Kidney glomerular epithelial cell (primary cell): ENCODE data around the gene ALK.

Experiments
- DNase-seq: peaks from one replicate; lab custom pipeline; 2025; lab: John Stamatoyannopoulos, UW

Gene ALK

DNA sequence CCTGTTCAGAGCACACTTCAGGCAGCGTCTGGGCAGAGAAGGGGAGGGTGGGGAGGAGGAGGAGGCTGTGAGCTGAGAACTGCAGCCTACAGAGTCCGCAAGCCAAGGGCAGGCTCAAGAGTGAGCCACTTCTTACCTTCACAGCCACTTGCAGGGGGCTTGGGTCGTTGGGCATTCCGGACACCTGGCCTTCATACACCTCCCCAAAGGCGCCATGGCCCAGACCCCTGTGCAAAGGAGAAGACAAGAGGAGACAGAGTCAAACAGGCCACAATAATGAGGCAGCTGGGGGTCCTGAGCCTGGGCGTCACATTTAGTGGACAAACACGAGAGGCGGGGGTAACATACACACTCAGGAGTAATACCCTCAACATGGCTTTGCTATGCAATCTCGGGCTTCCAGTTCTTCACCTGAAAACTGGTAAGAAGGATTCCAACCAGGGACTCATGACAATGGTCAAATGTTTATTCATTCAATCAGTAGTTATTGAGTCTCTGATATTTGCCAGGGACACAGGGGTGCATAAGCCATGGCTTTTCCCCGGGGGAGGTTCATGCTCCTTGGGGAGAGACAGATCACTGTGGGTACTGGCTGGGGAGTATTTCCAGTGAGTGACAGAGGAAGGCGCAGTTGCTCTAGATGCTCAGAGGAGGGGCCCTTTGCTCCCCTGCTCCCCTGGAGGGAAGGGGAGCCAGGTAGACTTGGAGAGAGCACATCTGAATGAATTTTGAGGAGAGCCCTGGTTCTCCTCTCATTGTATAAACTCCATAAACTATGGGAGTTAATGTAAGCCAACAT is 698.8 kb downstream of the ALK start:
- no peak for DNase-seq

DNA sequence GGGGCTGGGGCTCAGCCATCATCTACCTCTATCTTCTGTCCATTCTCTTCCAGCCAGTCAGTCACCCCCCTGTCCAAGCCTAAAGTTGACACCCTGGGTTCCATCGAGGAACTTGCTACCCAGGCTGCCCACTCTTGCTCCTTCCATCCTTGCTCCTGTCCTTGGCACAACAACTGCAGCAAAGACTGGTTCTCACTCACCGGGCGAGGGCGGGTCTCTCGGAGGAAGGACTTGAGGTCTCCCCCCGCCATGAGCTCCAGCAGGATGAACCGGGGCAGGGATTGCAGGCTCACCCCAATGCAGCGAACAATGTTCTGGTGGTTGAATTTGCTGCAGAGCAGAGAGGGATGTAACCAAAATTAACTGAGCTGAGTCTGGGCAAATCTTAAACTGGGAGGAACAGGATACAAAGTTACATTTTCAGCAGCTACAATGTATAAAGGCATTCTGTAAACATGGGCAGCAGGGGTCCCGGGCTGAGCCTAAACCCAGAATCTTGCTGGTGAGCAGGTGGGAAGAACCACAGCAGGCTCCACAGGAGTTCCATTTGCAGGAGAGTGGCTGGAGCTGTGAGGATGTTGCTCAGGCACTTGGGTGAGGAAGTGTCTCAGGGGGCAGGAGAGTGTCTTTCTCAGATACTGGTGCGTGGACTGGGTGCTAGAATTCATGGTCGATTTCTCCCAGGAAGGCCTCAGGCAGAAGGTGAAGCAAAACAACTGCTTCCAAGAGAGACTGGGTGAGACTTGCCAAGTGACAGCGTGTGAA is 700.7 kb downstream of the ALK start:
- no peak for DNase-seq

DNA sequence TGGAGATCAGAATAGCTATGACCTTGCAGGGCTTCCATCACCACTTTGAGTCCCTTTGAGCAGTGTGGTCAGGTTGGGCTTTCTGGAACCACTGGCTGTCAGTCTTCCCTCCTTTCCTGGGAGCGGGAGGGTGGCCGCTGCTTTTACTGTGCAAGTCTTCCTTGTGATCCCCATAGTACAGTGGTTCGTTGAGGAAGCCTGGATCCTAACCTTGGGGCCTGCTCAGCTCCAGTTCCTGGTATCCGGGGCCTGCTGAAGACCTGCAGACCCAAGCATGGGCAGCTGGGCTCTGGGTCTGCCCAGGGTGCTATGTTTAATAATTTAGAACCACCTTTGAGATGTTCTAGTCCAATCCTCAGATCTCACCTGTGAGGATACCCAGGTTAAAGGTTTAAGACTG is 702.0 kb downstream of the ALK start:
- DNase-seq = no peak

DNA sequence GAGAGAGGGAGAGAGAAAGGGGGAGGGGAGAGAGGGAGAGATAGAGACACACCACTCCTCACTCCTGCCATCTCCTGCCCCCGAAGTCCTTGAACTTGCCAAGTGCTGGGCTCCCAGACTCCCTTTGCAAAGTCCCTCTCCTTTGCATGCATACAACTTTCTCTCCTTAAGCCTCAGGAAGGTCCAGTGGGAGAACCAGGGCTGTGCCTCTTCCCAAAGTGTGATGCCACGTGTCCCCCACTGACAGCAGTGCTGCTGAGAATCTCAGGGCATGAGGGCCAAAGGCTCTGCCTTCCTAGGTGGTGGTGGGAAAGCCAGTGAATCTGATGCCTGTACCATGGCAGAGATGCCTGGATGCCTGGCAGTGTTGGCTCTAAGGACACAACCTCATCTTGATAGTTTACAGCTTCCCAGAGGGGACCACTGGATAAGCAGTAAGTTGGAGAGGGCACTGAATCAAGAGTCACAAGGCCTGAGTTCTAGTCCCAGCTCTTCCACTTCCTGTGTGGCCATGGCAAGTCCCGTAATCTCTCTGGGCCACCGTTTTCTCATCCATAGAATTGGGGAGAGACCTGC is 702.7 kb downstream of the ALK start:
- no peak for DNase-seq

DNA sequence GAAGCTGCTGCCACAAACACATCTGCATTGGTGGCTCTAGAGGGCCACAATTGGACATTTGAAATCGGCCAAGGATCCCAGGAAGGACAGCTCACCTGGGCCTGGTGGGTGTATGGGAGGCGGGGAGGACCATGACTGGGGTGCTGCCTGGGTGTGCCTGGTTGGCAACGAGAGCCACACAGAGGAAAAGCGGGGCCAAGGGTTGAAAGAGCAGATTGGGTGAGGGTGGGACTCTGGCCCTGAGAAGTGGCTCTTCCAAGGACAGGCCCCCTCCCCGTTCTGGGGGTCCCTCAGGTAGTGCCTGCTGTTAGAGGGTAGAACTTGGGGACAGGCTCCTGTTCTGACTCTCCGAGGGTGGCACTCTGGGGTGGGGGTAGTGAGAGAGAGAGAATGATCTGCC is 703.3 kb downstream of the ALK start:
- no peak for DNase-seq

DNA sequence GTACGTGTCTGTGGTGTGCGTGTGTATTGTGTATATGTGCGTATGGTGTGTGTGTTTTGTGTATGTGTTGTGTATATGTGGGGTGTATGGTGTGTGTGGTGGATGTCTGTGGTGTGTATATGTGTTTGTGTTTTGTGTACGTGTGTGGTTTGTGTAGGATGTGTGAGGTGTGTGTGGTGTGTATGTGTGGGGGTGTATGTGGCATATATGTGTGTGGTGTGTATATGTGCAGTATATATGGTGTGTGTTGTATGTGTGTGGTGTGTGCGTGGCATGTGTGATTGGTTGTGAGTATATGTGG is 704.8 kb downstream of the ALK start:
- no peak for DNase-seq

DNA sequence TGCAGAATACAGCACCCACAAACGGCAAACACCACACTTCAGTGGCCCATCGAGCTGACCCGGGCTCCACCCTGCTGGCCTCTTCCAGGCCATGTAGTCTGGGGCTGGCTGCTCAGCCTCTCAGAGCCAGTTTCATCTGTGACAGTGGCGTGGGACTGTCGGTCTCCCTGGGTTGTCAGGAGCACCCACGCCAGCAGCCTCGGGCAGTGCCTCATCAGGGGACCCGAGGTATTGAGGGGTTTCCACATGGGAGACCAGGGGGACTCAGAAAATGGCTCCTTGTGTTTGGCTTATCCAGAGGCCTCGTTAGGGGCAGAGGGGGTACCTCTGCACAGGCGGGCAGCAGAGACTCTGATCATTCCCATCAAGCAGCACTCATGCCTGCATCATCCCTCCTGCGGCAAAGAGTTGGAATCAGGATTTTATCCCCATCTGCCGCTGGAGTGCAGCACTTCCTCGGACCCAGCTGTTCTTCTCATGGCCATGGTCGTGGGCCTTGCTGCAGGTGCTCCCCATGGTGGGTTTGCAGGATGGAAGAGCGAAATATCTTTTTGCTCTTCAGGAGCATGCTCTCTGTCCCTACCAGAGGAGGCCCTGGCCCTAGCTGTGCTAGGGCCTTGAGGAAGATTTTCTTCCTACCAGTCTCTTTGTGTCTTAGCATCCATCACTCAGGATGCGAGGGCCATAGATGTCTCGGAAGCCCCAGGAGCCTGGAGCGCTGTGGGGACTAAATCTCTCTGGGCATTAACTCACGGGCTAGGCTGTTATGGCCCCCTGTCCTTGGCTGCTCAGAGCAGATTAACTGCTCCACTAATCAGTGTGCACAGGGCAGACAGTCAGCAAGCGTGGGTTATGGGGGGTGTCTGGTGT is 705.4 kb downstream of the ALK start:
- DNase-seq = no peak

DNA sequence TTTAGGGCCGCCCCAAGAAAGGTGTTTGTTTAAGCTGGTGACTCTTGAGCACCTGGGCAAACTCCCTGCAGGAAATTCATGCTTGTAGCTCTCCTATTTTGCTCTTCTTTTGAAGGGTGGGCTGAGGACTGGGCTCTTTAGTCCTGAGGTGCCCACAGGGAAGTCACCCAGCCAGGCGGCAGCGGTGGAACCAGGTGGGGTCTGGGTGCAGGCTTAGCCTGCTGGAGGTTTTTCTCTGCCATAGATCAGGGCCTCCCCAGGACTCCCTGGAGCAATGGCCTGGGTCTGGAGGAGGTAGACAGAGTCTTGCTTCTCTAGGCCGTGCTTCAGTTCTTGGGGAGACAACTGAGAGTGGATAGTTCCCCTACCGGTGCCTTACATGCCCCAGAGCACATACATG is 706.3 kb downstream of the ALK start:
- no peak for DNase-seq

DNA sequence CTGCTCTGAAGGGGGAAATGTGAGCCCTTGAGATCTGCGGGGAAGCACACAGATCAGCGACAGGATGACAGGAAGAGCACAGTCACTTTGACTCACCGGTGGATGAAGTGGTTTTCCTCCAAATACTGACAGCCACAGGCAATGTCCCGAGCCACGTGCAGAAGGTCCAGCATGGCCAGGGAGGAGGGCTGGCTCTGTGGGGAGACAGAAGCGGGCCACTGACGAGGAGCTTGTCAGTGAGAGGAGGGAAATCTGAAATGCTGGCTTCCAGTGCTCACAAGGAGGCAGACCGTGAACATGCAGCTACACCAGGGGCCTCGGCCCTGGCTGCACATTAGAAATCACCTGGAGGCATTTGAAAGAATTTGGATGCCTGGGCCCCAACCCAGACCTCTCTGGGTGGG is 707.5 kb downstream of the ALK start:
- no peak for DNase-seq

DNA sequence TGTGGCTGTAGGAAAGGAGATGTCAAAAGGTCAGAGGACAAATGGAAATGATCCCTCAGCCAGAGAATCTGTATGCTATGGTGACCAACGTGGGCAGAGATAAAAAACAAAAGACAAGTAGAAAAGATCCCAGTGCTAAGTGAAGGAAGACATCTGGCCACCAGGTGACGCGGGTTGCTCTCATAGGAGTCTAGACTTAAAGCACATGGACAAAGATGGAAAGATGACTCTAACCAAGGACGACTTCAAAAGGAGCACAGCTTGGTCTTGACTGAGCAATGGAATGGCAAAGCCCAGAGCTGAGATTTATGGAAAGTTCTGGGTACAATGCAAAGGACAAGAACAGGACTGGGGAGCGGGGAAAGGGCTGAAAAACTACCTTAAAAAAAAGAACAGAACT is 709.4 kb downstream of the ALK start:
- DNase-seq = no peak

DNA sequence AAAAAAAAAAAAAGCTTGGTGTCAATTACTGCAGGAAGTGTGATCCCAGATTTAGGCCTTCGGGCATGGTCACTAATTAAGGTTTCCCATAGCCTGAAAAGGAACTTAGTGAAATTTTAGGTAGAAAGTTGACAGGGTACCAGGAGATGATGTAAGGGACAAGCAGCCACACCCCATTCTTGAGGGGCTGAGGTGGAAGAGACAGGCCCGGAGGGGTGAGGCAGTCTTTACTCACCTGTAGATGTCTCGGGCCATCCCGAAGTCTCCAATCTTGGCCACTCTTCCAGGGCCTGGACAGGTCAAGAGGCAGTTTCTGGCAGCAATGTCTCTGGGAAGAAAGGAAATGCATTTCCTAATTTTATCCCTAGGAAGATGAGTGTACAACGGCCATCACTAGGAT is 711.8 kb downstream of the ALK start:
- DNase-seq = no peak

DNA sequence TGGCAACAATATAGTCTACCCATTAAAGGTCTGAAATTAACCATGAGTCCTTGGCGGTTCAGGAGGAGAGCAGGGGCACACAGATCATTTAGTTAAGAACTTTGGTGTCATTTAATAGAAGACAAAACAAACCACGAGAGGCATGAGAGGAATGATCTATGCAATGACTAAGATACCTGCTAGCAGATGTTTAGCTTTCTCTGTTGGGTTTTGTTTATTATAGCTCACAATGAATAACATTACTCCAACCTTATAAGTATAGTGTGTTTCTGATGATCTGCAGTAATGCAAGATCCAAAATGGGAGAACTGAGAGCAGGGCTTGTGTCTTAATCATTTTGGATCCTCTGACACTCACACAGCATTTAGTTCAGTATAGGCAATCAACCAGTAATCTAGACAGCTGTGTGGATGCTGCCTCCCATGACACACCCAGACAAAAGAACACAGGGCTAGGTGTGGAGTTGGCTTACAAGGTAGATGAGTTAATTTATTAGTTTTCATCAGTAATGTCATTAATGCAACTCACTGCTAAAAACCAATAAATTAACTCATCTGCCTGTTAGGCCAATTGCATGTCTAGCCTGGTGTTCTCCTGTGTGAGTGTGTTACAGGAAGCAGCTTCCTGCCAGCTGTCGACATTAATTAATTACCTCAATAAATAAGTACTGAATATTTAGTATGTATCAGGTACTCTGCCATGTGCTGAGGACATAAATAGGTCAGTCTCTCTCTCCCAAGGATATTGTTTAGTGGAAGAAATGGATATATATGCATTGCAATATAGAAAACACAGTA is 713.8 kb downstream of the ALK start:
- no peak for DNase-seq

DNA sequence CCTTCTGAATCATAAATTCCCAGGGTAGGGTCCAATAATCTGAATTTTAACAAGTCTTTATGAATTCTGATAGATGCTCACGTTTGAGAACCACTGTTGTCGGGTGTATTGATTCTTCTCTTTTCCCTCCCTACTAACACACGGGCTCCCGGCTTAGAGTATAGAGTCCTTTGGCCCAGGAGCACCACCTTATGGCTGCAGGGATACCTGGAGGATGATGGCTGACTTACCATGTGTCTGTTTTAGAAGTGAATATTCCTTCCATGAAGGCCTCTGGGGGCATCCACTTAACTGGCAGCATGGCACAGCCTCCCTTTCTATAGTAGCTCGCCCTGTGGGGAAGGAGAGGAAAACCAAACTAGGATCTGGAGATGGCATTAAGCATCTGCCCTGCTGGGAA is 714.4 kb downstream of the ALK start:
- no peak for DNase-seq

DNA sequence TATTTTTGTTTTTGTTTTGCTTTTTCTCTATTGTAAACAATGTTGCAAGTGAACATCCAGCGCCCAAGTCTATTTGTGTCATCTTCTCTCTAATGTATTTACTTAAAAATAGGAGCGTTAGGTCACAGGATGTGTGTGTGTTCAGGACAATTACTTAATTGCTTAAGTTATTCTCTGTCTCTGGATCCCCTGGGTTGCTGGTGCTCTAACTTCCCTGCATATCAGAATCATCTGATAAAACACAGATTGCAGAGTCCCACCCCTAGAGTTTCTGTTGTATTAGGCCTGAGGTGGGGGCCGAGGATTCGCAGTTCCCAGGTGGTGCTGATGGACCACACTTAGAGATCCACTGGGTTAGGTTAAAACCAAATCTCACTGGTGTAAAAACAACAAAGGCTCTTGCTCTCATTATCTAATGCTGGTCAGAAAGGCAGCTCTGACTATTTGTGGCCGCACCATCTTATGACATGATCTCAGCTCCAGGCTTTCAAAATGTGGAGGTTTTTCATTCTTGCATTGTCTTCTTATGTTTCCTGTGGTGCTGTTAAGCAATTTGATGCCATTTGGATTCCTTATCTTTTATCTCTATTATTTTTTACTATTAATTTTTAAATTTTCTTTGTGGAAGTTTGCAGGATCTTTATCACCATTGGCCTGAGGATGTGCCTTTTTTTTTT is 718.4 kb downstream of the ALK start:
- no peak for DNase-seq

DNA sequence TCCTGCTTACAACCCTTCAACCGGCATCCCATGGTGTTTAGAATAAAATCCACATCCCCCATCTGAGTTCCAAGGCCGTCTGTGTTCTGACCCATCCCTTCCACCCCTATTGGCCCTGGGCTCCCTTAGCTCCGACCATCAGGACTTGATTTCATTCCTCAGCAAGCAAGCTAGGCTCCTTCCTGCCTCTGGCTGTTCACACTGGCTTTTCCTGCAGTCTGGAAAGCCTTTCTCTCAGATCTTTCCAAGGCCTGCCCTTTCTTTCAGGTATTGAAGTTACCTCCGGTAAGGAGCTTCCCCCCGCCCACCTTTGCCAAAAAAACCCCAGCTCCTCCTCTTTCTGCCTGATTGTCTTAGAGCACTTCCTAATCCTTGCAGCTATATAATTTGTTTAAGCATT is 719.4 kb downstream of the ALK start:
- DNase-seq = no peak

DNA sequence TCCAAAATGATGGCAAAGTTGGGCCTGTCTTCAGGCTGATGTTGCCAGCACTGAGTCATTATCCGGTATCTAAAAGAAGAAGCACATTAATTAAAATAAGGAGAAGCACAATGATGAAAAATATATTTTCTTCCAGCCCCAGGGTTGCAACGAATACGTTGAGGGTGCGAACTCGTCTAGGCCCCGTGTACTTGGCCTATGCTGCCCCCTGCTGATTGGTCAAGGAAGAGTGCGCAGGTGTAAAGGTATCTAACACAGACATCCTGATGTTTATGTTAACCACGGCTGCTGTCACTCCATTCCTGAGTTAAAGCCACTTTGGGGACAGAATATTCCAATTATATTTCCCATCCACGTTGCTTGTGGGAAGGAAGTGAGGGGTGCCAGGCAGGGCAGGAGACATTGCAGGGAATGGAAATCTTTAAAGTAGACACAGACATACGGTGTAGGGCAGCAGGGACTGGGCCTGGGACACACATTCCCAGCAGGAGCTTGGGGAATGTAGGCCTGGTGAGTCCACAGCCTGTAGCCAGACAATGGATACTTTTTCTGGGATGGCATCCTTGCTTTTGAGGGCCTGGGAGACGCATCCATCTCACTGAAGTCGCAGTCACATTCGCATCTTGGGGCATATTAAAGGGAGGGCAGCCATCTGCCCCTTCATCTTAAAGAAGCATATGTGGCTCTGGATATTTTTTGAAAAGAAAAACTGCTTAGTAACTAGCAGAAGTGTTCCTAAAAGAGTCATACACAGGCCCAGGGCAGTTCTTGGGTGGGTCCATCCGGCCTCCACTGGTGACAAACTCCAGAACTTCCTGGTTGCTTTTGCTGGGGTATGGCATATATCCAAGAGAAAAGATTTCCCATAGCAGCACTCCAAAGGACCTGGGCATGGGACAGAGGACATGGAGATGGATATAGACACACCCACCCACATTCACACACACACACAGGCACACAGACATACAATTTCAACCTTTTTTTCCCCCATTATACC is 724.3 kb downstream of the ALK start:
- peak; percentile 55 for DNase-seq

DNA sequence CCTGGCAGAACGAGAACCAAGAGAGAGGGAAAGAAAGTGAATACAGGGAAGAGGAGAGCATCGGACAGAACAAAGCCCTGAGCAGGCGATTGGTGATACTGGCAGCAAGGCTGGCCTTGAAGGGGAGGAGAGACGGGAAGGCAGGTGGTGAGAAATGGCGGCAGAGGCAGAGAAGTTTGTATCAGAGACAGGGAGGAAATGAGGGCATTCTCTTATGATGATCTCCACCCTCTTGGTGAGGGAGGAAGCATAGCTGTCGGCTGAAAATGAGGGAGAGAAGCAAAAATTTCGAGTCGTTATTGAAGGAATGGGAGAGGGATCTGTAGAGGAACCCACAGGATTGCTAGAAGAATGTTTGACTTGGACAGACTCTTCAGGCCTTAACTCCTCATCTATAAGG is 725.6 kb downstream of the ALK start:
- no peak for DNase-seq

DNA sequence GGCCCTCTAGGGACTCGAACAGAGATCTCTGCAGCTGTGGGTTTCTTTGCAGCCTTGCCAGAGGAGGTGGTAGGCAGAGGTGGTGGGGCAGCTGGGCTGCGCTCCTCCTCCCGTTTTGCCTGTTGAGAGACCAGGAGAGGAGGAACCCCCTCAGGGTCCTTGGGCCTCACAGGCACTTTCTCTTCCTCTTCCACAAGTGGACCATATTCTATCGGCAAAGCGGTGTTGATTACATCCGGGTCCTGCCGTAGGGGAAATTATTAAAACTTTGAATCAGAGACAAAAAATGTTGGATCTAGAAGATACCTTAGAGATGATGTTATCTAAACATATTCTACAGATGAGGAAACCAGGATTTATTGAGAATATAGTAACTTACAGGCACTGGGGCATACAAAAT is 727.7 kb downstream of the ALK start:
- no peak for DNase-seq

DNA sequence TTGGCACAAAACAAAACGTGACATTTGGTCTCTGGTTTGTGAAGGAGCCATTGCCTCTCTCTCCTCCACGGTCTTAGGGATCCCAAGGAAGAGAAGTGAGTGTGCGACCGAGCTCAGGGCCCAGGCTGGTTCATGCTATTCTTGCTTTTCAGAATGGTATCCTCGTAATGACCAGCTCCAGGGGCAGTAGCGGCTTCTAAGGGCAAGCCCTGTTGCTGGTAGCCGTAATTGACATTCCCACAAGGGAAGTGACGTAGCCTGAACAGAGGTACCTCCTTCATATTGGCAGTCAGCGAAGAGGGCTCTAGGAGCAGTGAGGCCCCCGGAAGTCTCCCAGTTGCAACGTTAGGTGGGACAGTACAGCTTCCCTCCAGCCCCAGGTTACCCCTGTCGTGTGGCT is 728.3 kb downstream of the ALK start:
- no peak for DNase-seq

DNA sequence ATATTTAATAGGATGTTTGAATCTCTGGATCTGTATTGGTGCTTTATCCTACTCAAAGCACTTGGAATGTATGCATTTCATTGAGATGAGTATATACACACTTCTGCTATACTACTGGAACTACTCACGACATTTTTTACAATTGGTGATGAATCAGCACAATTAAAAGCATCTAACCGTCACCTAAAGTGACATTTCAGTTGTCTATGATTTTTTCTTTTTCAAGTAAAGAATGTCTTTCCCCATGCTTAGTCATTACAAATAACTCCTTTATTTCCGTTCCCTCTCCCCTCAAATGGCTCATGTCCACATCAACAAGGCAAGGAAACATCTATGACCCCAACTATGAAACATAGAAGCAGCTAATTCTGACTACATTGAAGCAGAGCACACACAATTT is 728.9 kb downstream of the ALK start:
- DNase-seq = no peak
